ENCODE data around the gene EYA2. TPM values are rescaled to one million over a fixed set of nuclear protein-coding genes. Genes with fewer than 3 reads are reported as not detected.

EYA2 gene
- polyA plus RNA-seq, 1 donor (not counting 4 experiments of a cell fraction or from before 2014, with no cell fraction given), result not detected

DNA sequence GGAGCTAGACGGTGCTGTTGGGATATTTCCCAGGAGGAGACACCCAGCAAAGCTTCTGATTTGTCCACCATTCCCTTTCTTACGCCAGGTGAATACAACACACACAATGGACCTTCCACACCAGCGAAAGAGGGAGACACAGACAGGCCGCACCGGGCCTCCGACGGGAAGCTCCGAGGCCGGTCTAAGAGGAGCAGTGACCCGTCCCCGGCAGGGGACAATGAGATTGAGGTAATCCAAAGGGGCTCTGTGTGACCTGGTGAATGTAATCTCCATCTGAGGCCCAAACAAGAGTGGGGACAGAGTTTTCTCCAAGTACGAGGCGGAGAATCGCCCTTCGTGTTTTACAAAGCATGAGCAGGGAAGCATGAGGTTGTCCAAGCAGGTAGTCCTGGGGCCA, 194.5 kb downstream of the EYA2 start:
- Histone ChIP-seq H3K27me3 (ENCODE audit: control insufficient read depth, extremely low read depth, insufficient read depth, low read length) (no peaks in the 10 kb centered on the region), H3K9me3 (ENCODE audit: control insufficient read depth, low read depth, low read length) (no peaks in the 10 kb centered on the region), H3K4me3 (ENCODE audit: control insufficient read depth in 2 of 3, extremely low read depth in 1 of 3, insufficient read depth in 2 of 3, low read depth in 1 of 3, low read length in 3 of 3) (no peak overlapping the region), H4K20me1 (ENCODE audit: control insufficient read depth, extremely low read depth, insufficient read depth, low read length) (no peaks in the 10 kb centered on the region), H2AFZ (ENCODE audit: control insufficient read depth, low read length) (no peak overlapping the region), H3K9ac (ENCODE audit: control insufficient read depth, extremely low read depth, insufficient read depth, low read length) (no peak overlapping the region), H3K79me2 (ENCODE audit: control insufficient read depth, insufficient read depth, low read length) (no peaks in the 10 kb centered on the region), H3K27ac (ENCODE audit: control insufficient read depth, insufficient read depth, low read length) (no peak overlapping the region), H3K36me3 (ENCODE audit: control insufficient read depth in 2 of 2, extremely low read depth in 1 of 2, insufficient read depth in 2 of 2, low read length in 2 of 2) (no peaks in the 10 kb centered on the region), H3K4me2 (ENCODE audit: control insufficient read depth, extremely low read depth, insufficient read depth, low read depth, low read length) (no peak overlapping the region), H3K9me1 (ENCODE audit: control insufficient read depth, extremely low read depth, insufficient read depth, low read length) (no peaks in the 10 kb centered on the region), H3K4me1 (ENCODE audit: control insufficient read depth, extremely low read depth, insufficient read depth, low read length) (no peaks in the 10 kb centered on the region)
- no peak for FAIRE-seq
- dilution Hi-C loops (cut with MboI; ENCODE audit: extremely low pct_ligation_motif_present, low sequenced_read_pairs), result no loop called here
- DNase-seq (ENCODE audit: low read depth, low spot score), result no peak
- TF ChIP-seq, protein P1, sequence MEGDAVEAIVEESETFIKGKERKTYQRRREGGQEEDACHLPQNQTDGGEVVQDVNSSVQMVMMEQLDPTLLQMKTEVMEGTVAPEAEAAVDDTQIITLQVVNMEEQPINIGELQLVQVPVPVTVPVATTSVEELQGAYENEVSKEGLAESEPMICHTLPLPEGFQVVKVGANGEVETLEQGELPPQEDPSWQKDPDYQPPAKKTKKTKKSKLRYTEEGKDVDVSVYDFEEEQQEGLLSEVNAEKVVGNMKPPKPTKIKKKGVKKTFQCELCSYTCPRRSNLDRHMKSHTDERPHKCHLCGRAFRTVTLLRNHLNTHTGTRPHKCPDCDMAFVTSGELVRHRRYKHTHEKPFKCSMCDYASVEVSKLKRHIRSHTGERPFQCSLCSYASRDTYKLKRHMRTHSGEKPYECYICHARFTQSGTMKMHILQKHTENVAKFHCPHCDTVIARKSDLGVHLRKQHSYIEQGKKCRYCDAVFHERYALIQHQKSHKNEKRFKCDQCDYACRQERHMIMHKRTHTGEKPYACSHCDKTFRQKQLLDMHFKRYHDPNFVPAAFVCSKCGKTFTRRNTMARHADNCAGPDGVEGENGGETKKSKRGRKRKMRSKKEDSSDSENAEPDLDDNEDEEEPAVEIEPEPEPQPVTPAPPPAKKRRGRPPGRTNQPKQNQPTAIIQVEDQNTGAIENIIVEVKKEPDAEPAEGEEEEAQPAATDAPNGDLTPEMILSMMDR (optimal IDR thresholded peaks at IDR 0.05 in 1 of 3, IDR thresholded peaks at IDR 0.05 in 1 of 3, conservative IDR thresholded peaks at IDR 0.05 in 1 of 3; ENCODE audit: extremely low read depth in 1 of 3, insufficient read depth in 2 of 3, low read length in 3 of 3), result no peak
- no peak for TF ChIP-seq EZH2 (IDR thresholded peaks at IDR 0.05; ENCODE audit: low read length)

DNA sequence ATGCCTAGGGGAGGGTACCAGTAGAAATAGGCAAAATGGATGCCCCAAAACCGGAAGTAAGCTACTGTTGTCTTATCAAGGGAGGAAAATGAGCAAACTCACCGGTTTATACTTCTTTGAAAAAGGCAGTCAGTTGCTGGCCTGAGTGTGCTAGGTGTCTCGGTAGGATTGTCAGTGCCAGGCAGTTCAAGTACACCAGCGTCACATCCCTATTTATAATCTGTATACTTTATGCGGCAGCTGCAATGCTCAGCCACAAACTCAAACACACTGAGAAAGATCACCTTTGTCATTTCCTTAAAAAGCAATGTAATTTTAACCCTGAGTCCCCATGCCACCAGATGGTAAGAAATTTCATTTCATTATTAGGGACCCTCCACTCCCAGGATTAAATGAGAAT, 196.2 kb downstream of the EYA2 start:
- Histone ChIP-seq H3K27ac (ENCODE audit: control insufficient read depth, insufficient read depth, low read length) (no peak overlapping the region), H3K9me3 (ENCODE audit: control insufficient read depth, low read depth, low read length) (no peaks in the 10 kb centered on the region), H3K27me3 (ENCODE audit: control insufficient read depth, extremely low read depth, insufficient read depth, low read length) (no peaks in the 10 kb centered on the region), H3K4me2 (ENCODE audit: control insufficient read depth, extremely low read depth, insufficient read depth, low read depth, low read length) (no peak overlapping the region), H4K20me1 (ENCODE audit: control insufficient read depth, extremely low read depth, insufficient read depth, low read length) (no peaks in the 10 kb centered on the region), H3K9me1 (ENCODE audit: control insufficient read depth, extremely low read depth, insufficient read depth, low read length) (no peaks in the 10 kb centered on the region), H3K36me3 (ENCODE audit: control insufficient read depth in 2 of 2, extremely low read depth in 1 of 2, insufficient read depth in 2 of 2, low read length in 2 of 2) (no peaks in the 10 kb centered on the region), H3K9ac (ENCODE audit: control insufficient read depth, extremely low read depth, insufficient read depth, low read length) (no peak overlapping the region), H3K79me2 (ENCODE audit: control insufficient read depth, insufficient read depth, low read length) (no peaks in the 10 kb centered on the region), H2AFZ (ENCODE audit: control insufficient read depth, low read length) (no peak overlapping the region), H3K4me1 (ENCODE audit: control insufficient read depth, extremely low read depth, insufficient read depth, low read length) (no peaks in the 10 kb centered on the region), H3K4me3 (ENCODE audit: control insufficient read depth in 2 of 3, extremely low read depth in 1 of 3, insufficient read depth in 2 of 3, low read depth in 1 of 3, low read length in 3 of 3) (no peak overlapping the region)
- dilution Hi-C loops (cut with MboI; ENCODE audit: extremely low pct_ligation_motif_present, low sequenced_read_pairs), result no loop called here
- no peak for FAIRE-seq
- DNase-seq (ENCODE audit: low read depth, low spot score), result no peak
- no peak for TF ChIP-seq EZH2 (IDR thresholded peaks at IDR 0.05; ENCODE audit: low read length)
- TF ChIP-seq, protein P1 (optimal IDR thresholded peaks at IDR 0.05 in 1 of 3, IDR thresholded peaks at IDR 0.05 in 1 of 3, conservative IDR thresholded peaks at IDR 0.05 in 1 of 3; ENCODE audit: extremely low read depth in 1 of 3, insufficient read depth in 2 of 3, low read length in 3 of 3), result no peak
